Thymus (tissue), 11 donors: ENCODE results near the gene RALGPS1. TPM values are rescaled to one million over a fixed set of nuclear protein-coding genes. Genes with fewer than 3 reads are reported as not detected.
A peak's percentile ranks its signal among the peaks of the same experiment; 100 is the strongest.

ENCODE experiments used
- DNase-seq, 9 donors: peaks; one replicate each; pipeline ENCODE4 v3.0.0-alpha.2; 2013; ENCODE audit warnings: low spot score in 9 of 9, low read depth in 6 of 9, missing footprints in 1 of 9
- H3K27ac ChIP-seq, 2 donors: one replicate each; pipeline ENCODE4 v1.5.1; 2013; ENCODE audit warnings: control low read depth in 1 of 2, low read depth in 1 of 2, low read length in 1 of 2, mild to moderate bottlenecking in 1 of 2, moderate library complexity in 1 of 2
- H3K27me3 ChIP-seq, 2 donors: one replicate each; pipeline ENCODE4 v1.5.1; 2013; ENCODE audit warnings: low read length in 1 of 2; ENCODE audit not compliant: control insufficient read depth in 2 of 2, insufficient read depth in 1 of 2
- H3K36me3 ChIP-seq, 2 donors: one replicate each; pipeline ENCODE4 v1.5.1; 2013; ENCODE audit warnings: low read length in 1 of 2, mild to moderate bottlenecking in 1 of 2, moderate library complexity in 1 of 2; ENCODE audit not compliant: control insufficient read depth in 2 of 2, insufficient read depth in 2 of 2
- H3K4me1 ChIP-seq, 2 donors: one replicate each; pipeline ENCODE4 v1.5.1; 2013; ENCODE audit warnings: low read length in 2 of 2; ENCODE audit not compliant: control insufficient read depth in 2 of 2, insufficient read depth in 2 of 2
- H3K4me3 ChIP-seq, 2 donors: one replicate each; pipeline ENCODE4 v1.5.1; 2013; ENCODE audit warnings: low read length in 2 of 2, control low read depth in 1 of 2, mild to moderate bottlenecking in 1 of 2
- H3K9me3 ChIP-seq, 2 donors: one replicate each; pipeline ENCODE4 v1.5.1; 2013; ENCODE audit warnings: low read length in 1 of 2, mild to moderate bottlenecking in 1 of 2; ENCODE audit not compliant: control insufficient read depth in 2 of 2, insufficient read depth in 1 of 2
- WGBS: extraction: QIAGEN DNeasy Blood & Tissue Kit; methylation state at CpG from one replicate; pipeline ENCODE4 v1.1.7; 2013; 5-methylcytosine and 5-hydroxymethylcytosine counted together
- polyA plus RNA-seq: library from polyadenylated mRNA; stranded (reverse); fragments of 200-250 nt; gene quantifications from one replicate; pipeline ENCODE4 v1.2.3, GENCODE V29; 2013
- total RNA-seq: library from RNA; stranded (reverse); fragments of 120-200 nt; gene quantifications from one replicate; pipeline ENCODE4 v1.2.4, GENCODE V29; 2013
- donor health status: healthy.

Gene RALGPS1
- total and polyA plus RNA-seq, 2 donors: 3.6 to 8.5 TPM

DNA sequence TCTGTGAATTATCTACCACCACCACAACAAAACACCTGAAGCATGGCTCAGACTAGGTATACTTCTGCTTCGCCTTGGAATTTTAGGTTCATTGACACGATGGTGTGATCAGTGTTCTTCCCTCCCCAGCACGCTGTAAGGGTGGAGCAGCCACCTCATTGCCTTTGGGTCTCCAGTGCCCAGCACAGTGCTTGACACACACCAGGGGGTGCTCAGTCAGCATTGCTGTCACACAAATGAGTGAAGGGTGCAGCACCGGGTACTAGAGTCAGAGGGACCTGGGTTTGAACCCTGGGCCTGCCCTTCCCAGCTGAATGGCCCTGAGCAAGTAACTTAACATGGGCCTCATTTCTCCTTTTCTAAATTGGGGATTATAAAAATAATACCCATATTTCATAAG is 217.8 kb downstream of the RALGPS1 start:
- H3K27ac ChIP-seq: no peak overlapping the region
- no peaks in the 10 kb centered on the region for H3K27me3 ChIP-seq
- WGBS: 99% methylated on average over 4 of the region's 4 CpGs
- no peak for DNase-seq
- H3K36me3 ChIP-seq: no peaks in the 10 kb centered on the region
- peaks cover 0 to 4% of the 10 kb centered on the region in 2 donors for H3K4me1 ChIP-seq
- no peaks in the 10 kb centered on the region for H3K9me3 ChIP-seq
- no peak overlapping the region for H3K4me3 ChIP-seq

DNA sequence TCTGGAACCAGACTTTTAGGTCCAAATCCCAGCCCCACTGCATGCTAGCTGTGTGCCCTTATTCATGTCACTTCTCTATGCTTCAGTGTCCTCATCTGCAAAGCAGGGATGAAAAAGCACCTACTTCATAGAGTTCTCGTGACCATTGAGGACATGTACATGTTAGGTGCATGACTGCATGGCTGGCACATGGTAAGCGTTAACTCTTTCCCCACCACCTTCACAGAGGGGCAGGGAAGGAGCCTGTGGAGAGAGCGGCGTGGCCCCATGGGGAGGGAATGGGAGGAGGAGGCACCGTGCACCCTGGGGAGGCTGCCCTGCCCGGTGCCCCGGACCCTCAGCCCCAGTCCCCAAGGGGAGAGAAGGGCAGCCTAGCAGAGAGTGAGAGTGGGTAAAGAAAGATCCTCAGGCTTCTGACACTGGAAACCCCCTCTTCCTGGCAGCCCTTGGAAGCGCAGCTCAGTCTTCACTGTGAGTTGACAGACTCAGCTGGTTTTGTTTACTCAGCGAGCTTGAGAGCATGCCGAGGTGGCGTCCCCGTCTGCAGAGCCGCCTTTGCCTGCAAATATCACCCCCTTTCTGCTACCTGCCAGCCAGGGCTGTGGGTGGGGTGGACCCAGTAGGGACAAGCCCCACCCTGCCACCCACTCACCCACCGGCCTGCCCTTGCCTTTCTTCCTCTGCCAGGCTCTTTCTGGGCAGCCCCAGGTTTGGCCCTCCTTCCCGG is 218.5 kb downstream of the RALGPS1 start:
- no peaks in the 10 kb centered on the region for H3K27me3 ChIP-seq
- H3K4me1 ChIP-seq: peaks cover 0 to 4% of the 10 kb centered on the region in 2 donors
- DNase-seq: no peak
- no peak overlapping the region for H3K4me3 ChIP-seq
- 94% methylated on average over 15 of the region's 15 CpGs for WGBS
- H3K36me3 ChIP-seq: no peaks in the 10 kb centered on the region
- H3K27ac ChIP-seq: peak overlapping the region; percentile 4 to 71
- H3K9me3 ChIP-seq: no peaks in the 10 kb centered on the region

DNA sequence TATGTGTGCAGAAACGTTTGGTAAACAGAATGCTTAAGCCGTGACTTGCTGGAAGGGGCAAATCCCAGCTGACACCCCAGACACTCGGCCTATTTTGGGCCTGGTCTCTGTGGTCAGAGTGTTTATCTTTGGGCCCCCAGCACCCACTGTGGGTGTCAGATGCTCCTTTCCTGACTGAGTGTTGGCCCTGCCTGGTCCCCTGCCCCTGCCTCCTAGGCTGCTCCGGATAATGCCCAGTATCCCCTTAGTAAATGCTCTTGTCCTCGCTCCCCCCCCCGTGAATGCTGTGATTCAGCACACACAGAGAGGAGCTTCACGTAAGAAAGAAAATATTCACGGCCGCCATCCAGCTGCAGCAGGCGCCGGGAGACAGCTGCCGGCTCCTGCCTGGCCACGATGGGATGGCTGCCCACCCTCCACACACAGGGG is 219.2 kb downstream of the RALGPS1 start:
- H3K36me3 ChIP-seq: no peaks in the 10 kb centered on the region
- H3K4me1 ChIP-seq: peaks cover 0 to 4% of the 10 kb centered on the region in 2 donors
- DNase-seq: no peak

DNA sequence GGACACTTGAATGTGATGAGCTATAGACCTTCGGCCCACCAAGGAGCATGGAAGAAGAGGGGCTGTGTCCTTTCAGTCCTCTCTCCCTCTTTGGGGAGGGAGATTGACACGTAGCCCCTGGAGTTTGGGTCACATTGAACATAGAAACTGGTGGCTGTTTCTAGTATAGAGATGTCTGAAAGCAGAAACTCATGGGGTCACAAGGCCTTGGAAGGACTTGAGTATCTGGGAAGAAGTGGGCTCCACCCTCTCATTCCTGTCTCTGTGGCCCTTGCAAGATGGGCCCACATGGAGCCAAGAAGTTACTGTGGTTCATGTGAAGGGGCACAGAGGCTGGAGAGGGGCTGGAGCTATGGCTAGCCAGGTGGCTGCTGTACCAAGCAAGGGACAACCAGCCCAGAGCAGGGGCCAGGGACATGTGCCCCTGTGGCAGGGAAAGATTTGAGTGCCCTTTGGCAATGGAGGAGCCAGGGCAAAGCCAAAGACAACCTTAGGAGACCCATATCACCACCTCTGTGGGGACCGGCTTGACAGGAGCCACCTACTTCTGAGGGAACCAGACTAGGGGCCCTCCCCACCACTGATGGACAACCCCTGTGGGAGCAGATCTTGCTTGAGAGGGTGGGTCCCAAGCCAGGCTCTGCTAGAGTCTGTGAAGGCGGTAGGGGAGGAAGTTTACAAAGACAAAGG is 220.6 kb downstream of the RALGPS1 start:
- no peaks in the 10 kb centered on the region for H3K36me3 ChIP-seq
- no peak overlapping the region for H3K27ac ChIP-seq
- no peaks in the 10 kb centered on the region for H3K27me3 ChIP-seq
- peaks cover 0 to 9% of the 10 kb centered on the region in 2 donors for H3K4me1 ChIP-seq
- DNase-seq: no peak
- H3K9me3 ChIP-seq: no peaks in the 10 kb centered on the region
- 94% methylated on average over 4 of the region's 4 CpGs for WGBS
- no peak overlapping the region for H3K4me3 ChIP-seq

More for the DNA sequence above, 219.2 kb downstream of the RALGPS1 start:
- no peak overlapping the region for H3K4me3 ChIP-seq
- WGBS: 88% methylated on average over 13 of the region's 13 CpGs
- no peaks in the 10 kb centered on the region for H3K9me3 ChIP-seq
- peak overlapping the region; percentile 49 to 71 for H3K27ac ChIP-seq
- H3K27me3 ChIP-seq: no peaks in the 10 kb centered on the region

DNA sequence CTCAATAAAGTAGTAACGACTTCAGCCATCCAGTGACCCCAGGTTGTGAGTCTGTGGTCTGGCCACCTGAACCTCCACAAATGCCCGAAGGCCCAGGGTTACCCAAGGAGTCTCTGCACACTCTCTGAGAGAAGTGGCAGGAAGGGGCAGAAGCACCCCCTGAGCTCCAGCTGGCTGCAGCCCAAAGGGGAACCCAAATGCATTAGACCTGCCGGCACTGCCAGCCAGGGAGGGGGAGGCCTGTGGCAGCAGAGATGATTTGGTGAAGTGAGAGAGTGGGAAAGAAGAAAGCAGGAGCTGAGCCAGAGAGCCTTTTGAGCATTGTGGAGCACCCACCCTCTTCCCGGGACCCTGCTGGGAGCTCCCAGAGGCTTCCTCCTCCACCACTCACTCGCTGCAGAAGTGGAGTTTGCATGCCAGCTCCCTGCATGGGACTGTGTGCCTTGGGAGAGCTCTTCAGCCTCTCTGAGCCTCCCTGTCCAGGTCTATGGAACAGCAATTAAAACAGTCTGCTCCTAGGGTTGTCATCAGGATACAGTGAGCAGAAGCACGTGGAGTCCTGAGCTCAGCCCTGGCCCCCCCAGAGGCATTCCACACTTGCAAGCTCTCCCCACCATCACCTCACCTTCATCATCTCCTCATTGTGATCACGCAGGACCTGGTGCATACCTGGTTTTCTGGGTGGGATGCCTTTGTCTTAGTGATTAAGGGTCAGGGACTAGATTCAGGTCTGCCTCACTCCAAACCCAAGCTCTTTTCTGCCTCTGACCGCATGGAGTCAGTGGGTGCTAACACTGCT is 221.7 kb downstream of the RALGPS1 start:
- Histone ChIP-seq H3K4me3 (no peak overlapping the region), H3K9me3 (no peaks in the 10 kb centered on the region), H3K27me3 (peaks cover 0 to 3% of the 10 kb centered on the region in 2 donors), H3K4me1 (peaks cover 0 to 14% of the 10 kb centered on the region in 2 donors), H3K27ac (no peak overlapping the region), H3K36me3 (no peaks in the 10 kb centered on the region)
- WGBS: 96% methylated on average over 8 of the region's 8 CpGs
- no peak for DNase-seq

DNA sequence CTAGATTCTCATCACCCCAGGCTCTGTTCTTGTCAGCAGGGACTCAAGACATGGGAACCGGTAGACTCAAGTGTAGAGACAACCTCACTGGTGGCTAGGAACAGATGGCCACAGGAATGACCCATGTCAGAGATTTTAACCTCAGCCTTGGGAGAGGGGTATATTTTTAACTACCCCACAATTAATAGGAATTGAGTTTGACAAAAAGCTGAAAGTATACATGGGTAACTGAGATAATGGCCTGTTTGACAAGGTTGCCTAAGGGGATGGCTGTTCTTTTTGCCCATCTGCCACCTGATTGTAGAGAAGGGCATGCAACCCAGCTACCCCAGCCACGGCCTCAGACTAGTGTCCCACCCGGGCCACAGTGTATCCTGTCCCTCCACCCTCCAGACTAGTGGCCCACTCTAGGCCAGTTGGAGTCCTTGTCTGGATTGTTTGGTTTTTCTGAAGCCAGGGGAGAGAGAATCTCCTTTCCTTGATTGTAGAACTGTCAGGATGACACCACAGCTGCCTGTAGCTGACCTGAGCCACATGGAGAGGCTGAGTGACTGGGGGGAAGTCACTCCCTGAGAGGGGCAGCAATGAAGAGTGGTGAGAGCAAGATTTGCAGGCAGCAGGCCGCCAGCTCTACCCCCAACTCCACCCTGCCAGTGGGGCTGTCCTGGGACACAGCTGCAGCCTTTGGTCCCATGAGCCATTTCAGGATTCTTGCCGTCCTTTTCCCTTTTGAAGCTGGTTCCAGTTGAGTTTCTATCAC is 222.5 kb downstream of the RALGPS1 start:
- H3K27me3 ChIP-seq: peaks cover 0 to 3% of the 10 kb centered on the region in 2 donors
- no peak overlapping the region for H3K27ac ChIP-seq
- no peak for DNase-seq
- 95% methylated on average over 5 of the region's 5 CpGs for WGBS
- H3K4me1 ChIP-seq: peaks cover 0 to 14% of the 10 kb centered on the region in 2 donors
- H3K4me3 ChIP-seq: no peak overlapping the region
- no peaks in the 10 kb centered on the region for H3K36me3 ChIP-seq
- no peaks in the 10 kb centered on the region for H3K9me3 ChIP-seq

DNA sequence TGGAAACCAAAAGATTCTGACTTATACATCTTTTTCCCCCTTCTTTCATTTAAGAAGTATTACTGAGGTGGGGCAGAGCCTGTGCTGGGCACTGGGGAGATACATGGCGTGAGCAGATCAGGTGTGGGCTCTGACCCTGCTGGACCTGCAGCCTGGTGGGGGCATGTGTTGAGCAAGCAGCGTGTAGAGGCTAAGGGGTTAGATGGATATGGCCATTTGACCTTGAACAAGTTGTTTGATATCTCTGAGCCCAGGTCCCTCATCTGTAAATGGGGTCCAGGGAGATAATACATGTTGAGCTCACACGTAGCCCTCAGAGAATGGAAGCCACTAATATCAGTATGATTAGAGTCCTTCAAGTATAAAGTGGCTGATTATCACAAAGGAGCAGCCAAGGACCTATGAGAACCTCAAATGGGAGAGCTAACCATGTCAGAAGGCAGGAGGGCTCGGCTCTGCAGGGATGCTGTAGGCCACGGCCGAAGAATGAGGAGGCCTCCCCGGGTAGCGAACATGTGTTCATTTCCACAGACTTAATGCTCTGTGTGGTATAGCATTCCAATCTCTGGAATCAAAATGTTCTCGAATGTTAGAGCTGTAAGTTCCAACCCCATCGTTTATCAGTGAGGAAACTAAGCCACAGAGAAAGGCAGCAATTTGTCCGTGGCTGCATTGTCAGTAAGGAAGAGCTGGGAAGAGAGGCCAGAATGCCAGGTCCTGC is 223.2 kb downstream of the RALGPS1 start:
- Histone ChIP-seq H3K9me3 (no peaks in the 10 kb centered on the region), H3K27me3 (peaks cover 0 to 3% of the 10 kb centered on the region in 2 donors), H3K36me3 (no peaks in the 10 kb centered on the region), H3K27ac (no peak overlapping the region), H3K4me3 (no peak overlapping the region), H3K4me1 (peaks cover 0 to 14% of the 10 kb centered on the region in 2 donors)
- no peak for DNase-seq
- WGBS: 97% methylated on average over 11 of the region's 11 CpGs

DNA sequence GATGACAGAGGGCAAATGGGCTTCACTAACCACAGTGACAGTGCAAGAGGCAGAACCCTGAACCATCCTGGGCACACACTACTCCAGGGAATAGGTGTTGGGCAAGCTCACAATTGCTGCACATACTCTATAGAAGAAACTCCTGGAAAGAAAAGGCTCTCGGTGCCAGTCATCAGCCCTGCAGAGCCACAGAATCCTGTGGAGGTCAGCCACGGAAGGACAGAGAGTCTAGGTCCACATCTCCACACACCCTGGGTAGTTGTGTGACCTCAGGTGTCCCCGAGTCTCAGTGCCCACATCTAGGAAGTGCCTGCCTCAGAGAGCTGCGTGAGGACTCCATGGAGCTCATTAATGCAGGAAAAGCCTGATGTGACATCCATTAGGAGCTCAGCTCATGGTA is 223.9 kb downstream of the RALGPS1 start:
- WGBS: 97% methylated on average over 4 of the region's 4 CpGs

More for the DNA sequence above, 223.9 kb downstream of the RALGPS1 start:
- Histone ChIP-seq H3K9me3 (no peaks in the 10 kb centered on the region), H3K36me3 (no peaks in the 10 kb centered on the region), H3K27ac (no peak overlapping the region), H3K4me3 (no peak overlapping the region), H3K4me1 (peaks cover 0 to 14% of the 10 kb centered on the region in 2 donors), H3K27me3 (peaks cover 0 to 3% of the 10 kb centered on the region in 2 donors)
- DNase-seq: no peak
